CD14-positive monocyte (primary cell): ENCODE results near the gene CENPP. TPM values are rescaled to one million over a fixed set of nuclear protein-coding genes. Genes with fewer than 3 reads are reported as not detected.

ENCODE experiments used
- DNase-seq, 3 donors: peaks; one replicate each; pipeline ENCODE4 v3.0.0-alpha.2; 2011 to 2022
- H2AFZ ChIP-seq: 2 replicates; pipeline ENCODE4 v1.6.0; 2012; ENCODE audit warnings: mild to moderate bottlenecking, low read depth, low read length, inconsistent platforms; ENCODE audit not compliant: insufficient read depth, poor library complexity, severe bottlenecking
- H3K27ac ChIP-seq, 2 donors: 1 replicate in 1 of 2; 2 replicates in 1 of 2; pipeline ENCODE4 v1.5.1; 2012 to 2013; ENCODE audit warnings: low read length in 2 of 2, control low read depth in 1 of 2, inconsistent platforms in 1 of 2, low read depth in 1 of 2, mild to moderate bottlenecking in 1 of 2
- H3K27me3 ChIP-seq, 2 donors: one replicate each; pipeline versions ENCODE4 v1.6.0 to v1.6.1; 2011 to 2013; ENCODE audit warnings: low read length in 2 of 2; ENCODE audit not compliant: control insufficient read depth in 2 of 2, insufficient read depth in 2 of 2
- H3K36me3 ChIP-seq, 2 donors: replicated peaks in 1 of 2; 1 replicate in 1 of 2; 2 replicates in 1 of 2; pipeline versions ENCODE4 v1.5.1 to v1.6.1; 2012 to 2013; ENCODE audit warnings: low read length in 2 of 2, control low read depth in 1 of 2, inconsistent platforms in 1 of 2, mild to moderate bottlenecking in 1 of 2; ENCODE audit not compliant: insufficient read depth in 2 of 2, control insufficient read depth in 1 of 2
- H3K4me1 ChIP-seq, 2 donors: 1 replicate in 1 of 2; 2 replicates in 1 of 2; pipeline versions ENCODE4 v1.5.1 to v1.6.1; 2012 to 2013; ENCODE audit warnings: low read length in 2 of 2, control low read depth in 1 of 2, inconsistent platforms in 1 of 2, mild to moderate bottlenecking in 1 of 2, moderate library complexity in 1 of 2; ENCODE audit not compliant: insufficient read depth in 2 of 2, control insufficient read depth in 1 of 2
- H3K4me2 ChIP-seq: replicated peaks from 2 replicates; pipeline ENCODE3; 2012; ENCODE audit warnings: low read length, moderate library complexity, mild to moderate bottlenecking; ENCODE audit not compliant: poor library complexity, severe bottlenecking; ENCODE audit errors: extremely low read depth
- H3K4me3 ChIP-seq, 3 experiments: fragments of 200-600 bp in 1 of 3; sonication (generic) in 1 of 3; replicated peaks in 1 of 3; 1 replicate in 2 of 3; 2 replicates in 1 of 3; pipeline ENCODE4 v1.5.1; 2011 to 2013; ENCODE audit warnings: low read length in 3 of 3, mild to moderate bottlenecking in 3 of 3, control low read depth in 2 of 3, low read depth in 2 of 3, inconsistent platforms in 1 of 3, moderate library complexity in 1 of 3
- H3K79me2 ChIP-seq: 2 replicates; pipeline ENCODE4 v1.6.0; 2012; ENCODE audit warnings: mild to moderate bottlenecking, control low read depth, inconsistent platforms, low read length, moderate library complexity; ENCODE audit not compliant: insufficient read depth
- H3K9ac ChIP-seq: 2 replicates; pipeline ENCODE4 v1.6.0; 2017; ENCODE audit warnings: low read length, mild to moderate bottlenecking; ENCODE audit not compliant: insufficient read depth, poor library complexity, severe bottlenecking
- H3K9me3 ChIP-seq, 2 donors: replicated peaks in 1 of 2; 1 replicate in 1 of 2; 2 replicates in 1 of 2; pipeline versions ENCODE4 v1.5.1 to v1.6.1; 2012 to 2013; ENCODE audit warnings: low read length in 2 of 2, control low read depth in 1 of 2; ENCODE audit not compliant: control insufficient read depth in 1 of 2, insufficient read depth in 1 of 2
- H4K20me1 ChIP-seq: 2 replicates; pipeline ENCODE4 v1.6.0; 2012; ENCODE audit warnings: mild to moderate bottlenecking, low read length, control low read depth, moderate library complexity; ENCODE audit not compliant: insufficient read depth
- H3K27ac Mint-ChIP-seq, 7 donors: one replicate each; pipeline ENCODE4 v1.8.0; 2020; ENCODE audit warnings: mild to moderate bottlenecking in 7 of 7, mixed read lengths in 7 of 7, moderate library complexity in 6 of 7, inconsistent platforms in 2 of 7
- H3K27me3 Mint-ChIP-seq, 3 donors: one replicate each; pipeline ENCODE4 v1.8.0; 2021 to 2022; ENCODE audit warnings: low read depth in 3 of 3, mild to moderate bottlenecking in 3 of 3, mixed read lengths in 3 of 3, moderate library complexity in 3 of 3, inconsistent platforms in 1 of 3
- H3K36me3 Mint-ChIP-seq, 2 donors: one replicate each; pipeline ENCODE4 v1.8.0; 2020; ENCODE audit warnings: mixed read lengths in 2 of 2, inconsistent platforms in 1 of 2, mild to moderate bottlenecking in 1 of 2
- H3K4me1 Mint-ChIP-seq: one replicate; pipeline ENCODE4 v1.8.0; 2020; ENCODE audit warnings: mild to moderate bottlenecking, mixed read lengths
- H3K4me3 Mint-ChIP-seq, 2 donors: one replicate each; pipeline ENCODE4 v1.8.0; 2020; ENCODE audit warnings: mild to moderate bottlenecking in 2 of 2, mixed read lengths in 2 of 2, moderate library complexity in 1 of 2
- H3K9me3 Mint-ChIP-seq, 7 donors: one replicate each; pipeline ENCODE4 v1.8.0; 2020 to 2022; ENCODE audit warnings: mixed read lengths in 7 of 7, mild to moderate bottlenecking in 6 of 7, moderate library complexity in 6 of 7, inconsistent platforms in 2 of 7
- WGBS: methylation state at CpG from one replicate; pipeline ENCODE4 v1.1.5; 2013; ENCODE audit warnings: missing lambda C conversion rate; ENCODE audit not compliant: insufficient coverage; 5-methylcytosine and 5-hydroxymethylcytosine counted together
- intact Hi-C, 2 donors: fragments of 100-400 bp; cut with micrococcal nuclease; formaldehyde crosslinking; loops; one replicate each; pipeline versions ENCODE4 v1.15.0 to v1.15.1; 2023
- polyA plus RNA-seq, 3 donors: library from polyadenylated mRNA; depleted of rRNA in 1 of 3; unstranded in 2 of 3; stranded (reverse) in 1 of 3; fragments of 300-500 nt in 2 of 3; fragments of >200 nt in 1 of 3; fragmentation: Illumina TruSeq in 2 of 3; gene quantifications; 1 replicate in 2 of 3; 2 replicates in 1 of 3; pipeline ENCODE4 v1.2.3, GENCODE V29; 2012 to 2021
- TF ChIP-seq, protein P1 (sequence below): fragments of 200-600 bp; IDR thresholded peaks from one replicate; pipeline ENCODE4 v1.8.0; 2022; ENCODE audit warnings: antibody characterized with exemption, mild to moderate bottlenecking

Gene CENPP
- polyA plus RNA-seq, 3 donors = 0.50 to 1.1 (median 1.1) TPM

DNA sequence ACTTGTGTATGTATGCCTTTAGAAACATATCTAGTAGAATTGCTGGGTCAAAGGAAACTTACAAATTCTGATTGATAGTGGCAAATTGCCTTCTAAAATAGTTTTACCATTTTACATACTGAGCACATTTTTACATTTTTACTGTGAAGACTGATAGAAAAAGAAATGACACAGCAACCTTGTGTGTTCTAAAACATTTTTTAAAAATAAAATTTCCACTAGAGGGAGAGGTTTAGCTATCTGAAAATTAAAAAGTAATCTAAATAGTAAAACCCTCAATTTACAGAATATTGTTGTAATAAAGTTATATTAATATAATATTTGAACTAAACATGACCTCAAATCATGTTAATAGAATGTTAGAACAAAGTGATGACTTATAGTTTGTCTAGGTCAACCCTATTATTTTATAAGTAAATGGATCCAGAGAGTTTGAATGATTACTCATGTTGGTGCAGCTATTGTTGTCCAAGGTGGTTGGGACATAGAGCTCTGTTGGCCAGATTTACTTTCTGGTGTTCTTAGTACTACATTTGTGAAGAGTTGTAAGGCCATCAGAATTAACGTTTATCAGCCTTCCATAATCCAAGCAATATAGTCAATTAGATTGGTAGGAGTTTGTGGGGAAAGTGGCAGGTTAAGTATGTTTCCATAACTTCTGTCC lies 17.2 kb downstream of the CENPP start:
- Histone ChIP-seq H2AFZ (no peak overlapping the region), H3K4me3 (no peak overlapping the region), H3K4me2 (no peak overlapping the region), H3K36me3 (peaks cover 0 to 37% of the 10 kb centered on the region in 2 donors), H3K9ac (no peak overlapping the region), H4K20me1 (no peaks in the 10 kb centered on the region), H3K79me2 (no peaks in the 10 kb centered on the region), H3K9me3 (no peaks in the 10 kb centered on the region), H3K27me3 (no peaks in the 10 kb centered on the region), H3K4me1 (no peaks in the 10 kb centered on the region), H3K27ac (no peak overlapping the region)
- H3K36me3 Mint-ChIP-seq = peaks cover 28 to 41% of the 10 kb centered on the region in 2 donors
- no peaks in the 10 kb centered on the region for H3K27me3 Mint-ChIP-seq
- no peak overlapping the region for H3K4me3 Mint-ChIP-seq
- no peak overlapping the region for H3K27ac Mint-ChIP-seq
- DNase-seq = no peak
- no CpG with 5 or more reads among the region's 1 CpG for WGBS
- intact Hi-C loops = no loop called here
- no peaks in the 10 kb centered on the region for H3K4me1 Mint-ChIP-seq
- H3K9me3 Mint-ChIP-seq = peaks cover 0 to 6% (median 2%) of the 10 kb centered on the region in 7 donors
- TF ChIP-seq, protein P1, sequence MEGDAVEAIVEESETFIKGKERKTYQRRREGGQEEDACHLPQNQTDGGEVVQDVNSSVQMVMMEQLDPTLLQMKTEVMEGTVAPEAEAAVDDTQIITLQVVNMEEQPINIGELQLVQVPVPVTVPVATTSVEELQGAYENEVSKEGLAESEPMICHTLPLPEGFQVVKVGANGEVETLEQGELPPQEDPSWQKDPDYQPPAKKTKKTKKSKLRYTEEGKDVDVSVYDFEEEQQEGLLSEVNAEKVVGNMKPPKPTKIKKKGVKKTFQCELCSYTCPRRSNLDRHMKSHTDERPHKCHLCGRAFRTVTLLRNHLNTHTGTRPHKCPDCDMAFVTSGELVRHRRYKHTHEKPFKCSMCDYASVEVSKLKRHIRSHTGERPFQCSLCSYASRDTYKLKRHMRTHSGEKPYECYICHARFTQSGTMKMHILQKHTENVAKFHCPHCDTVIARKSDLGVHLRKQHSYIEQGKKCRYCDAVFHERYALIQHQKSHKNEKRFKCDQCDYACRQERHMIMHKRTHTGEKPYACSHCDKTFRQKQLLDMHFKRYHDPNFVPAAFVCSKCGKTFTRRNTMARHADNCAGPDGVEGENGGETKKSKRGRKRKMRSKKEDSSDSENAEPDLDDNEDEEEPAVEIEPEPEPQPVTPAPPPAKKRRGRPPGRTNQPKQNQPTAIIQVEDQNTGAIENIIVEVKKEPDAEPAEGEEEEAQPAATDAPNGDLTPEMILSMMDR = no peak

DNA sequence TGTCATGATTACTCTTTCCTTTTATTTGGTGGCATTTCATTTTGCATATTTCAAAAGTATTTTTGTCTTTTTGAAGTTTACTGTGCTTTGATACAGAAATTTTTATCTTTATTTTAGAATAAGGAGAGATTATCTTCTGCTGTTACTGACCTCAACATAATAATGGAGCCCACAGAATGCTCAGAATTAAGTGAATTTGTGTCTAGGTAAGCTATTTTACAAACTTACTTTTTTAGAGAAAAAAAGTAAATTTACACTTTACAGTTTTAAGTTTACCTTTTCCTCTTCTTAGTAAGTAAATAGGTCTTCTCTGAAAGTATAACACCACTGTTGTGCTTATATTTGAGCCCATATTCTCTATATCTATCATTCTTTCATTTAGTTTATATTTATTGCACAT lies 19.8 kb downstream of the CENPP start:
- Histone ChIP-seq H3K4me1 (no peaks in the 10 kb centered on the region), H3K79me2 (no peaks in the 10 kb centered on the region), H3K9ac (no peak overlapping the region), H3K4me2 (no peak overlapping the region), H4K20me1 (no peaks in the 10 kb centered on the region), H2AFZ (no peak overlapping the region), H3K9me3 (no peaks in the 10 kb centered on the region), H3K4me3 (no peak overlapping the region), H3K27me3 (no peaks in the 10 kb centered on the region), H3K27ac (no peak overlapping the region), H3K36me3 (peaks cover 0 to 12% of the 10 kb centered on the region in 2 donors)
- TF ChIP-seq, protein P1 = no peak
- Mint-ChIP-seq H3K9me3 (peaks cover 0 to 5% (median 2%) of the 10 kb centered on the region in 7 donors), H3K4me1 (no peaks in the 10 kb centered on the region), H3K36me3 (peaks cover 28 to 29% of the 10 kb centered on the region in 2 donors), H3K27me3 (no peaks in the 10 kb centered on the region), H3K27ac (no peak overlapping the region), H3K4me3 (no peak overlapping the region)
- intact Hi-C loops = no loop called here
- no peak for DNase-seq
